GM23338 (cell line): ENCODE measurements around the gene CA12. TPM values are rescaled to one million over a fixed set of nuclear protein-coding genes. Genes with fewer than 3 reads are reported as not detected.

Experiments
- ATAC-seq: fragments of 200-7000 bp; cut with Tn5 transposase; 3 replicates; pipeline ENCODE4 v1.9.1; 2020
- DNase-seq: peaks from one replicate; pipeline ENCODE4 v3.0.0-alpha.2; 2015; ENCODE audit warnings: low spot score
- H2AFZ ChIP-seq: fragments of 200-600 bp; sonication (generic); 2 replicates; pipeline ENCODE4 v1.8.0; 2016; ENCODE audit warnings: antibody characterized with exemption, mild to moderate bottlenecking, moderate library complexity
- H3F3A ChIP-seq: fragments of 200-600 bp; sonication (generic); replicated peaks from 2 replicates; pipeline ENCODE4 v1.8.0; 2017; ENCODE audit warnings: antibody characterized with exemption, mixed run types, low read depth
- H3K27ac ChIP-seq: fragments of 200-600 bp; sonication (generic); 2 replicates; pipeline ENCODE4 v1.6.1; 2016; ENCODE audit warnings: low read depth
- H3K27me3 ChIP-seq: fragments of 200-600 bp; sonication (generic); 2 replicates; pipeline ENCODE4 v1.8.0; 2016; ENCODE audit warnings: mild to moderate bottlenecking, mixed run types, moderate library complexity; ENCODE audit not compliant: insufficient read depth
- H3K36me3 ChIP-seq: fragments of 200-600 bp; sonication (generic); 2 replicates; pipeline ENCODE4 v1.8.0; 2016; ENCODE audit warnings: mild to moderate bottlenecking; ENCODE audit not compliant: insufficient read depth
- H3K4me1 ChIP-seq: fragments of 200-600 bp; sonication (generic); 2 replicates; pipeline ENCODE4 v1.8.0; 2016; ENCODE audit warnings: mild to moderate bottlenecking, moderate library complexity; ENCODE audit not compliant: insufficient read depth
- H3K4me2 ChIP-seq: fragments of 200-600 bp; sonication (generic); 2 replicates; pipeline ENCODE4 v1.7.1; 2017; ENCODE audit warnings: mixed run types
- H3K4me3 ChIP-seq: fragments of 200-600 bp; sonication (generic); 2 replicates; pipeline ENCODE4 v1.6.1; 2016; ENCODE audit warnings: mixed run types
- H3K79me2 ChIP-seq: fragments of 200-600 bp; sonication (generic); replicated peaks from 2 replicates; pipeline ENCODE4 v1.8.0; 2017; ENCODE audit warnings: mild to moderate bottlenecking; ENCODE audit not compliant: insufficient read depth
- H3K9me2 ChIP-seq: fragments of 200-600 bp; sonication (generic); 2 replicates; pipeline ENCODE4 v1.8.0; 2017; ENCODE audit not compliant: insufficient read depth
- H4K20me1 ChIP-seq: fragments of 200-600 bp; sonication (generic); replicated peaks from 2 replicates; pipeline ENCODE4 v1.8.0; 2017; ENCODE audit warnings: mild to moderate bottlenecking; ENCODE audit not compliant: insufficient read depth
- H3K27ac Mint-ChIP-seq: 2 replicates; pipeline ENCODE4 v1.8.0; 2020; ENCODE audit warnings: inconsistent platforms, mild to moderate bottlenecking, moderate library complexity, mixed read lengths
- H3K27me3 Mint-ChIP-seq: 3 replicates; pipeline ENCODE4 v1.8.0; 2022; ENCODE audit warnings: low read depth, mild to moderate bottlenecking, moderate library complexity, mixed read lengths, inconsistent platforms; ENCODE audit not compliant: insufficient read depth, poor library complexity
- H3K36me3 Mint-ChIP-seq: 3 replicates; pipeline ENCODE4 v1.8.0; 2021; ENCODE audit warnings: low read depth, mild to moderate bottlenecking, inconsistent platforms, moderate library complexity, mixed read lengths
- H3K4me1 Mint-ChIP-seq: 3 replicates; pipeline ENCODE4 v1.8.0; 2020; ENCODE audit warnings: mild to moderate bottlenecking, inconsistent platforms, mixed read lengths
- H3K4me3 Mint-ChIP-seq: 3 replicates; pipeline ENCODE4 v1.8.0; 2021; ENCODE audit warnings: moderate library complexity, mild to moderate bottlenecking, inconsistent platforms, mixed read lengths
- H3K9me3 Mint-ChIP-seq: 3 replicates; pipeline ENCODE4 v1.8.0; 2020; ENCODE audit warnings: moderate library complexity, mild to moderate bottlenecking, inconsistent platforms, mixed read lengths
- CREB1 ChIP-seq: fragments of 250-450 bp; sonication (Bioruptor Pico); IDR thresholded peaks from 2 replicates; pipeline ENCODE4 v1.5.0; 2020; ENCODE audit warnings: low read depth, mild to moderate bottlenecking, moderate library complexity
- CTCF ChIP-seq, 2 experiments: fragments of 200-600 bp in 1 of 2; sonication (generic) in 1 of 2; conservative IDR thresholded peaks; 2 replicates each; pipeline versions ENCODE4 v1.5.1 to v1.6.1; 2016 to 2017; ENCODE audit warnings: antibody characterized with exemption in 2 of 2, low read depth in 2 of 2, mild to moderate bottlenecking in 2 of 2, moderate library complexity in 1 of 2
- EZH2 ChIP-seq: fragments of 200-600 bp; sonication (generic); IDR thresholded peaks from one replicate; pipeline ENCODE4 v1.8.0; 2017; ENCODE audit warnings: antibody characterized with exemption, mild to moderate bottlenecking, low read depth; ENCODE audit not compliant: unreplicated experiment
- JUNB ChIP-seq: IDR thresholded peaks from one replicate; pipeline ENCODE4 v1.6.1; 2016; ENCODE audit warnings: antibody characterized with exemption; ENCODE audit not compliant: unreplicated experiment
- NANOG ChIP-seq: IDR thresholded peaks from 2 replicates; pipeline ENCODE4 v1.6.1; 2016; ENCODE audit warnings: antibody characterized with exemption, borderline replicate concordance
- STAT1 ChIP-seq: IDR thresholded peaks from one replicate; pipeline ENCODE4 v1.6.1; 2016; ENCODE audit warnings: antibody characterized with exemption; ENCODE audit not compliant: unreplicated experiment
- ZNF331 ChIP-seq: fragments of 250-450 bp; sonication (Bioruptor Pico); IDR thresholded peaks from 2 replicates; pipeline ENCODE4 v1.5.0; 2020; ENCODE audit warnings: low read depth, mild to moderate bottlenecking, moderate library complexity
- polyA plus RNA-seq: library from polyadenylated mRNA; unstranded; fragments of >200 nt; fragmentation: Nextera tagmentation; extraction: Ambion mirVana; gene quantifications from 2 replicates; pipeline ENCODE4 v1.2.1, GENCODE V29; 2016
- total RNA-seq: library from RNA; depleted of rRNA; stranded (reverse); fragments of >200 nt; shearing (Covaris generic); gene quantifications from 2 replicates; pipeline ENCODE4 v1.2.3, GENCODE V29; 2014
- TF ChIP-seq, protein P1 (sequence below): IDR thresholded peaks from one replicate; pipeline ENCODE4 v1.6.1; 2018; ENCODE audit warnings: antibody characterized with exemption; ENCODE audit not compliant: unreplicated experiment
- TF ChIP-seq, protein P2 (sequence below): IDR thresholded peaks from 2 replicates; pipeline ENCODE4 v1.6.1; 2016; ENCODE audit warnings: antibody characterized with exemption

Gene CA12
- total and polyA plus RNA-seq, 2 experiments from 2014 or later = 2.9 to 5.2 TPM

DNA sequence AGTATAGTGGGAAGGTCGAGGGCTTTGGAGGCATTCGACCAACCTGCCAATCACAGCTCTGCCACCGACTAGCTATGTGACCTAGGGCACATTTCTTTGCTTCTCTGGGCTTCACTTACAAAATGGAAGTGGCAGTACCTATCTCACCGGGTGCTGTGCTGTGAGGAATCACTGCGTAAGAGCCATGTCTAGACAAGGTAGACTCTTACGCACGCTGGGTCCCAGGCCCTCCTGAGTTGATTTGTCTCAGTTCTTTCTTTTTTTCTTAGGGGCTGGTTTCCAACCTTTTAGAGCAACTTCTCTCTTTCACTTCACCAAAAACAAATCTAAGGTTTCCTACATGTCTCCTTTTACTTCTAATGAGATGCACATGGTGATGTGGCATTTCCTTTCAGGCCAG lies 18.8 kb downstream of the CA12 start:
- peaks cover 3% of the 10 kb centered on the region; the same call in 1 of the 3 replicates for H3K9me3 Mint-ChIP-seq
- H3K27me3 ChIP-seq = no peaks in the 10 kb centered on the region
- no peak overlapping the region for H3K27ac Mint-ChIP-seq

More for the DNA sequence above, 18.8 kb downstream of the CA12 start:
- no peaks in the 10 kb centered on the region for H3K36me3 Mint-ChIP-seq
- no peak overlapping the region for H2AFZ ChIP-seq
- ATAC-seq (no peak), DNase-seq (no peak)
- no peak overlapping the region for H3K27ac ChIP-seq
- peaks cover 4% of the 10 kb centered on the region for H3K27me3 Mint-ChIP-seq
- H3K4me2 ChIP-seq = peak overlapping the region; percentile 25
- TF ChIP-seq, protein P1, sequence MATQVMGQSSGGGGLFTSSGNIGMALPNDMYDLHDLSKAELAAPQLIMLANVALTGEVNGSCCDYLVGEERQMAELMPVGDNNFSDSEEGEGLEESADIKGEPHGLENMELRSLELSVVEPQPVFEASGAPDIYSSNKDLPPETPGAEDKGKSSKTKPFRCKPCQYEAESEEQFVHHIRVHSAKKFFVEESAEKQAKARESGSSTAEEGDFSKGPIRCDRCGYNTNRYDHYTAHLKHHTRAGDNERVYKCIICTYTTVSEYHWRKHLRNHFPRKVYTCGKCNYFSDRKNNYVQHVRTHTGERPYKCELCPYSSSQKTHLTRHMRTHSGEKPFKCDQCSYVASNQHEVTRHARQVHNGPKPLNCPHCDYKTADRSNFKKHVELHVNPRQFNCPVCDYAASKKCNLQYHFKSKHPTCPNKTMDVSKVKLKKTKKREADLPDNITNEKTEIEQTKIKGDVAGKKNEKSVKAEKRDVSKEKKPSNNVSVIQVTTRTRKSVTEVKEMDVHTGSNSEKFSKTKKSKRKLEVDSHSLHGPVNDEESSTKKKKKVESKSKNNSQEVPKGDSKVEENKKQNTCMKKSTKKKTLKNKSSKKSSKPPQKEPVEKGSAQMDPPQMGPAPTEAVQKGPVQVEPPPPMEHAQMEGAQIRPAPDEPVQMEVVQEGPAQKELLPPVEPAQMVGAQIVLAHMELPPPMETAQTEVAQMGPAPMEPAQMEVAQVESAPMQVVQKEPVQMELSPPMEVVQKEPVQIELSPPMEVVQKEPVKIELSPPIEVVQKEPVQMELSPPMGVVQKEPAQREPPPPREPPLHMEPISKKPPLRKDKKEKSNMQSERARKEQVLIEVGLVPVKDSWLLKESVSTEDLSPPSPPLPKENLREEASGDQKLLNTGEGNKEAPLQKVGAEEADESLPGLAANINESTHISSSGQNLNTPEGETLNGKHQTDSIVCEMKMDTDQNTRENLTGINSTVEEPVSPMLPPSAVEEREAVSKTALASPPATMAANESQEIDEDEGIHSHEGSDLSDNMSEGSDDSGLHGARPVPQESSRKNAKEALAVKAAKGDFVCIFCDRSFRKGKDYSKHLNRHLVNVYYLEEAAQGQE = no peak
- TF ChIP-seq EZH2 (no peak), CREB1 (CRISPR knock-in tag) (no peak), JUNB (no peak), STAT1 (no peak), CTCF (conservative IDR thresholded peaks at IDR 0.05; ENCODE audit: low read depth in 2 of 2) (no peak), ZNF331 (no peak), NANOG (no peak)
- TF ChIP-seq, protein P2, sequence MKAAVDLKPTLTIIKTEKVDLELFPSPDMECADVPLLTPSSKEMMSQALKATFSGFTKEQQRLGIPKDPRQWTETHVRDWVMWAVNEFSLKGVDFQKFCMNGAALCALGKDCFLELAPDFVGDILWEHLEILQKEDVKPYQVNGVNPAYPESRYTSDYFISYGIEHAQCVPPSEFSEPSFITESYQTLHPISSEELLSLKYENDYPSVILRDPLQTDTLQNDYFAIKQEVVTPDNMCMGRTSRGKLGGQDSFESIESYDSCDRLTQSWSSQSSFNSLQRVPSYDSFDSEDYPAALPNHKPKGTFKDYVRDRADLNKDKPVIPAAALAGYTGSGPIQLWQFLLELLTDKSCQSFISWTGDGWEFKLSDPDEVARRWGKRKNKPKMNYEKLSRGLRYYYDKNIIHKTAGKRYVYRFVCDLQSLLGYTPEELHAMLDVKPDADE = no peak
- peaks cover 22% of the 10 kb centered on the region for H3K4me1 Mint-ChIP-seq
- H3K79me2 ChIP-seq = no peaks in the 10 kb centered on the region
- peaks cover 16% of the 10 kb centered on the region for H3K4me1 ChIP-seq
- H3K36me3 ChIP-seq = no peaks in the 10 kb centered on the region
- H3K9me2 ChIP-seq = no peaks in the 10 kb centered on the region
- no peak overlapping the region for H3K4me3 ChIP-seq
- H3F3A ChIP-seq = no peaks in the 10 kb centered on the region
- H3K4me3 Mint-ChIP-seq = no peak overlapping the region
- H4K20me1 ChIP-seq = no peaks in the 10 kb centered on the region
